ENCODE results near the gene KRTAP16-1.
"Not testable (repeated sequence)": the region's sequence is repeated elsewhere in the genome, so short reads cannot be mapped to it uniquely, and the experiment has no call there.

KRTAP16-1 gene

DNA sequence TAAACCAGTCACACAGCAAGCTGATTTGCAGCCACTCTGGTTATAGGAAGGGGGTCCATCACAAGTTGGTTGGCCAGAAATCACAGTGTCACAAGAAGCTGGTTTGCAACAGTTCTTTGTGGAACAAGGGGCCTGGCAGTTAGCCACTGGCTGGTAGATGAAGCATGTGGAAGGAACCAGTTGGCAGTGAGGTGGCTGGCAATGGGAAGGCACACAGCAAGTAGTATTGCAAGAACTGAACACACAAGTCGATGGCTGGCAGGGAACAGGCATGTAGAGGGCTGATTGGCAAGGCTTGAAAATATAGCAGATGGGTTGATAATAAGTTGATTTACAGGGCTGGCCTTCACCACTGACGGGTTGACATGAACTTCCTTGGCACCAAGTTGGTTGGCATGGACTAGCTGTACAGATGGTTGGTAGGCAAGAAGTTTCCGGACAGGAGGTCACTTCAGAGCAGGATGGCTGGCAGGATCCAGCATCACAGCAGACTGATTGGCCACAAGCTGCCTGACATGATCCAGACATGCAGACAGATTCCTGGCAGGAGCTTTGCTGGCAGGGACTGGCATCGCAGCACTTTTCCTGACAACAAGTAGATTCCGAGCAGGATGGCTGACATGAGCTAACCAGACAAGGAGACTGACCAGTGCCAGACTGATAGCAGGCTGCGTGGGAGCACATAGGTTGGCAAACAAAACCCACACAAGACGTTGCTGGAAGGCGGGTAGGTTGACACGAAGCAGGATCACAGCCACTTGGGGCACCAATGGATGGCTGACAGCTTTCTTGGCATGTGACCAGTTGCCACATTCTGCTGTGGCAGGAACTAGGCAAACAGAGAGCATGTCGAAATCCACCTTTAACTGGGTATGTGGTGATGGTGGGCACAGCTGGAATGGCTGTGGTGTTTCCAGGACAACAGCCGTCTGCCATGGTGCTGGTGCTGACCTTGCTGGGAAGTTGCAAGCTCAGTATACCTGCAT lies 6.9 kb downstream of the KRTAP16-1 start, which contains the start of gene KRTAP29-1:
Gene KRTAP29-1, minus strand, starts transcription at position 936 of the 986 bp plus-strand sequence. Its CDS starts 0 bp downstream, at position 936.
- DNase-seq (ENCODE audit: low read depth), result peak; percentile 17

DNA sequence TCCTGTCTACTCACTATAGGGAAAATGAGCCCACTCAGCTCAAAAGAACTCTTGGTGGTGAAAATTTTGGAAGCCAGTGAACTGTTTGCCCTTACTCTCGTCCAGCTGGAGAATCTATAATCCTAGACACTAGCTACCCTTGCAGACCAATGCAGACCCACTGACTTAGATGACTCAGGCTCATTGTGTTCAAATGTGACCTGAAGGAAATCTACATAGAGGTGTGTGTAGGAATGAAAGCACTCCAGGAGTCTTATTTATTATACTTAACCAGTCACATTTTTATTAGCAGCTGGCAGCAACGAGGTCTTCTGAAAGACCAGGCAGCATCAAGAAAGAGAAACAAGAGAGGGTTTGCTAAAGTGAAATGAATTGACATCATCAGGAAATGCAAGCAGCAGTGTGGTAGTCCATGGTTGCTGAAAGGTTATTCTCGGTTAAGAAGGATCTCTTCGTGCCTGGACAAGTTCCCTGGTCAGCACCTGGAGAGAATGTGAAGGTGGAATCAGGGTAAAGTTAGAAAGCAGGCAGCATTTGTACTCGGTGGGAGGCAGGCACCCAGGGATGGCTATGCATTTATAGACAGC lies 7.8 kb downstream of the KRTAP16-1 start:
- DNase-seq (ENCODE audit: low read depth), result no peak

- DNase-seq (ENCODE audit: low read depth), result no peak
Observed at GRCh38 chr17:41298458-41299135, 10.5 kb downstream of the KRTAP16-1 start.

DNA sequence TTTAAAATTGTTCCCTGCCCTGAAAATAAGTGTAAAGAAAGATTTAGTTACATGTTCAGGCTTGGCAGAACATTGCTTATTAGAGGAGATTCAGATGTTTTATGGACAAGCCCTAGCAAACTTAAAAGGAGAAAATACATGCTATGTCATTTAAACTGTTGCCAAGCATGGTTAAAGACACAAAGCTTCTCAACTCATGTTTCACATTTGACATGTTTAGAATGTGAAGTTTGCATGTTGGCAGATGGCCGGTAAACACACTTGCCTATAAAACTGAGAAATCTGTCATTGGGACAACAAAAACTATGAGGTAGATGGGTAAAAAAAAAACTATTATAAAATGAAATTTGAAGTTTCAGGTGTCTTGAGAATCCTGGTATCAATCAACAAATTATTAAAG lies 12.3 kb downstream of the KRTAP16-1 start:
- no peak for DNase-seq (ENCODE audit: low read depth)

DNA sequence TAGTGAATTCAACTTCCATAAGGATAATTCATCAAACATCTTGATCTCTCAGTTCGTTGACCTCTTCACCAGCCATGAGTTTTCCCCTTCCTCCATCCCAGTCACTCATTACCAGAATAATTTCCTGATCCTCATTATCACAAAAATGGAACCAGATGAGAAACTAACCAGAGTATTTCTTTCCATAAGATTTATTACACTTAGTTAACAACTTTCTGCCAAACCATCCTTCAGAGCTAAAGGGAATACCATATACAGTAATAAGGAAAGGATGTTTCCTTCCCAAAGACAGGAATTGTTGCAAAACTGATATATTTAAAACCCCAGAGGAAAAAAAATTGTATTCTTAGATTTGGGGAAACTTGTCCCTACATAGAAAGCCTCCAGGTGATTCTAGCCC lies 15.1 kb downstream of the KRTAP16-1 start:
- DNase-seq (ENCODE audit: low read depth), result no peak

DNA sequence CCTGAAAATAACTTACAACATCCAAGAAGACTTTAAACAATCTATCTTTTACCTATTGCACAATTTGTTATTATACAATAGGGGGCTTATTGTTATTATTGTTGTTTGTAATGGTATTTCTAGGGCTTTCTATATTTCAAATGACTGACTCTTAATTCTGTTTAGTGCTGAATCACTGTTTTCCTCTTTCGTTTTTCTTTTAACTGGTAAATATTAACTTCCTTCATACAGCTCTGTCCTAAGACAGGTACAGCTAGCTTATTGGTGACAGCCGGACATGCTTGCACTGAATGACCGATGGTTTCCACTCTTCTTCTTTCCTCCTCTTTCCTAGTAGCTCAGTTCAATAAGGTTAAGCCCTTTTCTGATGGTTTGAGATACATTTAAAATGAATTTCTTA lies 22.1 kb downstream of the KRTAP16-1 start:
- no peak for DNase-seq (ENCODE audit: low read depth)

DNA sequence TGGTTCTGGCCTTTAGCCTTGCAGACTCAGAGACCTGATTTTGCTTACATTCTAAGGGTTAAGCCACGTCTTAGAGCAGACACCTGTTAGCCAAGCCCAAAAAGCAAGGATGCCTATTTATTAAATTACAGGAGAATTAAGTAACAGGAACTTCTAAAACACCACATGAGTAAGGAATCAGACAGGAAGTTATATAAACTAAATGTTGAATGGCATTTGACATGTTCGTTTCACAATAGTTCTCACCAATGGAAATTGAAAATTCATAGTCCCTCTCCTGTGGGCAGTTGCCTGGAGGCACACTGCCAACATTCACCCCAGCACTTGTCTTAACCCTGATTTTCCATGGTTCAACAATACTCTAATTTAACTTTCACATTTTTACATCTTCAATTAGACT lies 24.6 kb downstream of the KRTAP16-1 start:
- peak; percentile 0 for DNase-seq (ENCODE audit: low read depth)

- DNase-seq (ENCODE audit: low read depth), result peak; percentile 75
Observed at GRCh38 chr17:41284043-41284442, 25.1 kb downstream of the KRTAP16-1 start.

- DNase-seq (ENCODE audit: low read depth), result peak; percentile 0
Observed at GRCh38 chr17:41278176-41278955, 30.7 kb downstream of the KRTAP16-1 start.

- not testable (repeated sequence) for DNase-seq (ENCODE audit: low read depth)
Observed at GRCh38 chr17:41275648-41276190, 33.4 kb downstream of the KRTAP16-1 start, which contains the start of gene KRTAP9-7. Gene KRTAP9-7, plus strand, starts transcription at chr17:41275698. Its CDS starts 0 bp downstream, at chr17:41275698.

DNA sequence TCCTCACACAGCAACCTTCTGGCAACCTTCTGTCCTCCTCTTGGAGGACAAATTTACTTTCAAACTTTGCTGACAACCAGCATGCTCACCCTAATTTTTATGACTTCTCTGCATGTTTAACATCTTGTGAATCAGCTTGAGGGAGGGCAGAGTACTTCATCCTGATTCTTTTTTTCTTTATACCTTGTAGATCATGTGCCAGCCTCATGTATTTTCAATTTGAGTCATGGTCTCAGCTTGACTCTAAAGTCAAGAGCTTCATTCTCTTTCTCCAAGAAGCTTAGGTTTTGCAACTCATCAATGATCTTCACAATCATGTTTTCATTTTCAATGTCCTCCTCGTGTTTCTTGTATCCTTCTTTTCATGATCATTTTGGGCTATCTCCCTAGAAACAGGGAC lies 37.3 kb downstream of the KRTAP16-1 start:
- no peak for DNase-seq (ENCODE audit: low read depth)

- not testable (repeated sequence) for DNase-seq (ENCODE audit: low read depth)
Observed at GRCh38 chr17:41271323-41271722, 37.8 kb downstream of the KRTAP16-1 start.

DNA sequence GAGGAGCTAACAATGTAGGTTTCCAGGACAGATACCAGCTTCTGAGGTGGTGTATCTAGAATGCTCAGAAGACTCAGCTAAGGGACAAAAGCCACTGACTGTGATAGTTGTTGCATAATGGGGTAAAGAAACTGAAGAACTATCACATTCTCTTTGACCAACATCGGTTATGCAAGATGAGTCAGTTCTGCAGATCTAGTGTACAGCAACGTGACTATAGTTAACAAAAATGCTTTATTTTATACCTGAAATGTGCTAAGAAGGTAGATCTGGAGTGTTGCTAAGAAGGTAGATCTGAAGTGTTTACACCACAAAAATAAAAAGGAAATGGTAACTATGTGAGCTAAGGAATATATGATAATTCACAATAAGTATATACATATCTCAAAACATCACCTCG lies 41.4 kb downstream of the KRTAP16-1 start:
- DNase-seq (ENCODE audit: low read depth), result no peak

GRCh38 chr17:41265078-41265477 lies 44.0 kb downstream of the KRTAP16-1 start, which contains the start of gene KRTAP9-6:
Gene KRTAP9-6, plus strand, starts transcription at chr17:41265378. Its CDS starts 0 bp downstream, at chr17:41265378.
- DNase-seq (ENCODE audit: low read depth), result peak; percentile 0

DNA sequence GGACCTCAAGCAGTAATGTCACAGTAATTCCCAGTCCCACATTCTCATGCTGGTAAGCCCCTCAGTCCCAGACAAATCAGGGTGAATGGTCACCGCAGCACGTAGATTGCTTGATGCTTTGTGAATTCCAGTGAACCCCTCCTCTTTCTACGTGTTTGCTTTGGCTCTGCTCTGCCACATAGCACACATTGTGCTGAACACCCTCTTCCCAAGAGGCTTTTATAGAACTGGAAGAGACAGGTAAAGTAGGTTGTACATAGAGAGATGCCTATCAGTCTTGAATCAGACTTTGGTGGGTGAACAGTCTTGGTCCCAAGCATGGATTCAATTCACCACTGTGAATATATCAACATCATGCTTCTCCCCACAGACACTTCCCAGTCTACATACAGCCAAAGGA lies 44.5 kb downstream of the KRTAP16-1 start:
- peak; percentile 0 for DNase-seq (ENCODE audit: low read depth)

- DNase-seq (ENCODE audit: low read depth), result peak; percentile 0
Observed at GRCh38 chr17:41263212-41263611, 45.9 kb downstream of the KRTAP16-1 start.

DNA sequence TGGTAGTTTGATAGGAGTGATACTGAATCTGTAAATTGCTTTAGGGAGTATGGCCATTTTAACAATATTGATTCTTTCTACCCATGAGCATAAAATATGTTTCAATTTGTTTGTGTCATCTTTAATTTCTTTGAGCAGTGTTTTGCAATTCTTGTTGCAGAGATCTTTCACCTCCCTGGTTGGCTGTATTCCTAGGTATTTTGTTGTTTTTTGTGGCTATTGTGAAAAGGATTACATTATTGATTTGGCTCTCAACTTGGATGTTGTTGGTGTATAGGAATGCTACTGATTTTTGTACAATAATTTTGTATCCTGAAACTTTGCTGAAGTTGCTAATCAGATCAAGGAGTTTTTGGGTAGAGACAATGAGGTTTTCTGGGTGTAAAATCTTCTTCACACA lies 50.7 kb downstream of the KRTAP16-1 start:
- peak; percentile 76 for DNase-seq (ENCODE audit: low read depth)

All from fibroblast of gingiva (primary cell).